SJSA1 (cell line): ENCODE data around the gene GBGT1. TPM values are rescaled to one million over a fixed set of nuclear protein-coding genes. Genes with fewer than 3 reads are reported as not detected.

Experiments
- DNase-seq, 2 experiments: peaks; one replicate each; pipeline ENCODE4 v3.0.0-alpha.2; 2015 to 2020; ENCODE audit warnings: low spot score in 2 of 2, low read depth in 1 of 2
- H3K27ac ChIP-seq: fragments of 250-450 bp; sonication (Bioruptor Pico); 2 replicates; pipeline ENCODE4 v1.5.1; 2020; ENCODE audit warnings: mild to moderate bottlenecking, moderate library complexity
- H3K27me3 ChIP-seq: fragments of 250-450 bp; sonication (Bioruptor Pico); replicated peaks from 2 replicates; pipeline ENCODE4 v1.5.1; 2020; ENCODE audit warnings: mild to moderate bottlenecking, moderate library complexity
- H3K36me3 ChIP-seq: fragments of 250-450 bp; sonication (Bioruptor Pico); 2 replicates; pipeline ENCODE4 v1.5.1; 2020; ENCODE audit warnings: mild to moderate bottlenecking
- H3K4me1 ChIP-seq: fragments of 250-450 bp; sonication (Bioruptor Pico); replicated peaks from 2 replicates; pipeline ENCODE4 v1.6.1; 2021; ENCODE audit warnings: mild to moderate bottlenecking
- H3K4me3 ChIP-seq: fragments of 250-450 bp; sonication (Bioruptor Pico); 2 replicates; pipeline ENCODE4 v1.5.1; 2020; ENCODE audit warnings: mild to moderate bottlenecking
- H3K9me3 ChIP-seq: fragments of 250-450 bp; sonication (Bioruptor Pico); replicated peaks from 2 replicates; pipeline ENCODE4 v1.5.1; 2020; ENCODE audit warnings: mild to moderate bottlenecking
- total RNA-seq: library from RNA; depleted of rRNA; stranded (reverse); fragments of >200 nt; shearing (Covaris generic); gene quantifications from 2 replicates; pipeline ENCODE4 v1.2.3, GENCODE V29; 2014

GBGT1 gene
- total RNA-seq, 1 experiment from 2014 or later: not detected

DNA sequence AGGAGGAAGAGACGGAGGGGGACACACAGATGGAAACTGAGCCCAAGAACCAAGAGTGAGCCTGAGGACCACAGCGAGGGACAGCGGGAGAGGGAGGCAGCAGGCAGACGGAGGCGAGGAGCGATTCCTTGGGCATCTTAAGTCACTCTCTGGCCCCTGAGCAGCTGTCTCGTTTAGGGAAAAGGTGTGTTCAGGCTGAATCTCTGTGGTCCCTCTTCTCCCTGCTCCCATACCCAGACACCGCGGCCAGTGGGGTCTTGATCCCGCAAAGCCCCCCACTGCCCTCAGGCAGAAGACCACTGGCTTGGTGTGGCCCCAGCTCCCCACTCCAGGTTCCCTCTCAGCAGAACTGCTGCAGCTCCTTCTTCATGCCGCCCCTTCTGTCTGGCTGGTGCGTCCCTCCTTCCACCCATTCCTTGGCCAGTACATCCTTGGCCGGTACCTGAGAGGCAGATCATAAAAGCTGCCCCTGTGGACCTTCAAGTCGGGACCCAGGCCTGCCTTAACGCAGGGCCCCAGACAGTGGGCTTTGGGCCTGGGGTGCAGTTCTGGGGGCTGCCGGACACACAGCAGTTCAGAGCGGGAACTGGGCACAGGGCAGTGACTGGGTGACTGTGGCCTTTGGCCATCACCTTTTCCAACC lies 36.9 kb downstream of the GBGT1 start:
- H3K27ac ChIP-seq: no peak overlapping the region
- peaks cover 10% of the 10 kb centered on the region for H3K4me1 ChIP-seq
- no peaks in the 10 kb centered on the region for H3K9me3 ChIP-seq
- H3K36me3 ChIP-seq: no peaks in the 10 kb centered on the region
- H3K4me3 ChIP-seq: no peak overlapping the region
- DNase-seq: no peak
- no peaks in the 10 kb centered on the region for H3K27me3 ChIP-seq

DNA sequence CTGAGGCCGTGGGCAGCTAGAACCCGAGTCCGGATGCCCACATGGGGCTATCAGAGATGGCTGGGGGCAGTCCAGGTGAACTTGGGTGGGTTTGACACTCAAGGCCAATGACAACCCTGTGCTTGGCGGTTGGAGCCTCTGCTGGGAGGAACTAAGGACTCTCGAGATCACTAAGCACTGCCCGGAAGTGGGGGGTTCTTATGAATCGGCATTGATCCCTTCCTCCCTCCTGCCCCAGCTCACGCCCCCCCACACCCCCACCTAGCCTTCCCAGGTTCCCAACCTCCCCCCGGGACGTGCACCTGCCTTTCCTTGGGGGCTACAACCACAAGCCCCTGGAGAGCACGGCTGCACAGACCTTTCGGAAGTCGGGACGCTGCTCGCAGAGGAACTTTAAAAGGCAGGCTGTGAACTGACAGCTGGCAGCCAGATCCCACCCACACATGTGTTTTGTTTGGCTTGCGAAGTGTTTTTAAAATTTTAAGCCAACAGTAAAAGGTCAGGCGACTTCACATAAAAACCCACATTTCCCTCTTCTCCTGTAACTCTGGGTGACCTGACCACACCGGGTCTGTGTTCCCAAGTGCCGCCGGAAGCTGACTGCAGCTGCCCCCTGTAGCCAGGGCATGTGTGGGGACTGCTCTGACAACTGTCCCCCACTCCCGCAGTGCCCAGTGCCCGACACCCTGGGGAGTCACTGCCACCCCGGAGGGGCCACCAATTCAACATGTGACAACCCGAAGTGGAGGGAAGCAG lies 37.6 kb downstream of the GBGT1 start:
- H3K36me3 ChIP-seq: no peaks in the 10 kb centered on the region
- no peaks in the 10 kb centered on the region for H3K27me3 ChIP-seq
- DNase-seq: no peak
- no peaks in the 10 kb centered on the region for H3K9me3 ChIP-seq
- H3K4me3 ChIP-seq: no peak overlapping the region
- H3K27ac ChIP-seq: no peak overlapping the region
- peaks cover 14% of the 10 kb centered on the region for H3K4me1 ChIP-seq

DNA sequence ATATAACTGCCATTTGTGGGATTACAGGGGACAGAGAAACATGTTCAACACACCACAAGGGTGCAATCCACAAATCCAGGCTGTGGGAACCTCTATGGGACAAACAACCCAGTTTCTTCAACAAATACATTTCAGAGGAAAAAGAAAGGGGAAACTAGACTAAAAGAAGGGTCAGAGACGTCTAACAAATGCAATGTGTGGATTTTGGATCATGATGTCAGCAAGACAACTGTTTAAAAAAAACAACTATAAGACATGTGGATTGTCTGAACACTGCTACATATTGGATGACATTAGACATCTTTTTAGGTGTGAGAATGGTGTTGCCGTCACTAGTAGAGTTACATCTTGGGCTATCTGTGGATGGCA lies 38.8 kb downstream of the GBGT1 start:
- Histone ChIP-seq H3K4me1 (peaks cover 19% of the 10 kb centered on the region), H3K27ac (no peak overlapping the region), H3K9me3 (no peaks in the 10 kb centered on the region), H3K4me3 (no peak overlapping the region), H3K36me3 (no peaks in the 10 kb centered on the region), H3K27me3 (no peaks in the 10 kb centered on the region)
- no peak for DNase-seq

DNA sequence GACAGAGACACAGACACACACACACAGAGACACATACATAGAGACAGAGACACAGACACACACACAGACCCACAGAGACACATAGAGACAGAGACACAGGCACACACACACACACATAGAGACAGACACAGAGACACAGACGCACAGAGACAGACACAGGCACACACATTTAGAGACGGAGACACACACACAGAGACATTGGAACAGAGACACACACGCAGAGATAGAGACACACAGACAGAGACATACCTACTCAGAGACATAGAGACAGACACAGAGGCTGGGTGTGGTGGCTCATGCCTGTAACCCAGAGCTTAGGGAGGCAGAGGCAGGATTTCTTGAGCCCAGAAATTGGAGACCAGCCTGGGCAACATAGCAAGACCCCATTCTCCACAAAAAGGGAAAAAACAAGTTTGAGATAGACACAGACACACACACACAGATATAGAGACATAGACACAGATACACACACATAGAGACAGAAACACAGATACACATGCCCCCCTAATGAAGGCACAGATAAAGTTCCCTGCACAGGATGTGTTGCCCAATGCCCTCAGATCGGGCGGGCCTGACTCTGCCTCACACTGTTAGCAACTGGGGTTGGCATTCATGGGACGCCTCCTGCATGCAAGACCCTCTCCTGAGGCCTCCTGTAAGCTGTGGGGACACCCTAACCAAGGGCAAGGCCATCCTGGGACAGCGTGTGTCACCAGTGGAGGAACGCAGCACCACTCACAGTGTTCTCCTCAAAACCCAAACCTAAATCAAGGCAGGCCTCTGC lies 39.4 kb downstream of the GBGT1 start:
- peaks cover 19% of the 10 kb centered on the region for H3K4me1 ChIP-seq
- no peak overlapping the region for H3K27ac ChIP-seq
- no peak overlapping the region for H3K4me3 ChIP-seq
- H3K9me3 ChIP-seq: no peaks in the 10 kb centered on the region
- H3K27me3 ChIP-seq: no peaks in the 10 kb centered on the region
- no peak for DNase-seq
- no peaks in the 10 kb centered on the region for H3K36me3 ChIP-seq

DNA sequence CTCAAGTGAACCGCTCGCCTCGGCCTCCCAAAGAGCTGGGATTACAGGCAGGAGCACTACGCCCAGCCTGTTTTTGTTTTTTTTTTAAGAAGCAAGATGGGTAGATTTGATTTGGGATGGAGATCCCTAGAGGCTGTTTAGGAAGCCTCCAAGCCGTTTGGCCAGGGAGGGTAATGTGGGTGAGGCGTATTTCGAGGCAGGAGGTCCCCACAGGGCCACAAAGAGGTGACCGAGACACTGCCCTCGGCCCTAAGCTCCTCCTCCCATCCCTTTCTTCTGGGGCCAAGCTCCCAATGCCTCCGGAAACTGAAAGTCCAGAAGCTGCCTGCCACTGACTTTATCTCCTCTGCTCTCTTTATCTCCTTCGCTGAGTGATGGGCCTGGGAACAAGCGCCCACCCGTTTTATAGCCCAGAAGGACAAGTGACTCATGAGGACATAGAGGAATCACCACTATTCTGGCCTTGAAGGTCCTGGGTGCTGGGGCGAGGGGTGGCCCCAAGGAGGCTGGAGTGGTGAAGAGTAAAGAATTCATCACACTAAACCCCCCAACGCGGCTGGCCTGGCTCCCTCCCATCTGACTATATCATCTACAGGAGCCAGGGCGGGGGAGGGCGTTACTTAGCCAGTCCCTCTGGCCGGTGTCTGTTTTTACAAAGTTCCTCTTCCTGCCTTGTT lies 40.6 kb downstream of the GBGT1 start:
- H3K4me1 ChIP-seq: peaks cover 19% of the 10 kb centered on the region
- H3K27me3 ChIP-seq: no peaks in the 10 kb centered on the region
- no peak overlapping the region for H3K4me3 ChIP-seq
- H3K9me3 ChIP-seq: no peaks in the 10 kb centered on the region
- H3K36me3 ChIP-seq: no peaks in the 10 kb centered on the region
- DNase-seq: no peak
- no peak overlapping the region for H3K27ac ChIP-seq

DNA sequence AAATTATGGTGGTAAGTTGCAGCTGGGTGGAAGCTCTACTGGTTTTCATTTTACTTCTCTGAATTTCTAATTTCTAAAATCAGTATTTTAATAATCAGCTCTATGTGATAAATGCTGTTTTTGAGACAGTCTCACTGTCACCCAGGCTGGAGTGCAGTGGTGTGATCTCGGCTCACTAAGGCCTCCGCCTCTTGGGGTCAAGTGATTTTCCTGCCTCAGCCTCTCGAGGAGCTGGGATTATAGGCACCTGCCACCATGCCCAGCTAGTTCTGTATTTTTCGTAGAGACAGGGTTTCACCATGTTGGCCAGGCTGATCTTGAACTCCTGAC lies 41.1 kb downstream of the GBGT1 start:
- H3K4me1 ChIP-seq: peaks cover 19% of the 10 kb centered on the region
- no peaks in the 10 kb centered on the region for H3K27me3 ChIP-seq
- H3K27ac ChIP-seq: no peak overlapping the region
- no peaks in the 10 kb centered on the region for H3K36me3 ChIP-seq
- no peaks in the 10 kb centered on the region for H3K9me3 ChIP-seq
- DNase-seq: no peak
- H3K4me3 ChIP-seq: no peak overlapping the region

DNA sequence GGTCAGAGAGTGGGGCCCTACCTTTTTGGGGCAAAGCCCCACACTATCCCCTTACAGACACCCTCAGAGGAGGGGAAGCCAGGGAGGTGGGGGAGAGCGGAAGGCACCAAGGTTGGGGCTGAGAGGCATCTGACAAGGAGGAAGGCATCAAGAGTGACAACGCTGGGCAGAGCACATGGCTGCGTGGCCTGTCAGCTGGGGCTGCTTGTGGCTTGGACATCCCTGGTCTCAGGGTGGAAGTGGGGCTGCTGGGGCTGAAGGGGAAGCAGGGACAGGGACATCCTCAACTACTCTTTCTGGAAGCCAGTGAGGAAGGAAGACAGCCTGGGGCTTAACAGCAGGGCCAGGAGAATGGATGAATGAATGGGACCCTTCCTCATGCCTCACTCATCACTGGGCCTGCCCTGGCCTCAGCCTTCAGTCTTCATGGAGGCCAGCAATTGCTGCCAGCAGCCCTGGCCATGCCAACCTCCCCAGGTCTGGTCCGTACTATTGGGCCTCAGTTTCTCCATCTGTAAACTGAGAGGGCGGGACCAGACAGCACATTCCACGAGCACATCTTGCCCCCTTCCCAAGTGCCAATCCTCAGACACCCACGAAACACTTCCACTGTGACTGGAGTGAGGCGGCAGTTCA lies 41.7 kb downstream of the GBGT1 start:
- no peak overlapping the region for H3K4me3 ChIP-seq
- H3K36me3 ChIP-seq: no peaks in the 10 kb centered on the region
- peaks cover 19% of the 10 kb centered on the region for H3K4me1 ChIP-seq
- DNase-seq: no peak
- no peak overlapping the region for H3K27ac ChIP-seq
- H3K27me3 ChIP-seq: no peaks in the 10 kb centered on the region
- H3K9me3 ChIP-seq: no peaks in the 10 kb centered on the region

DNA sequence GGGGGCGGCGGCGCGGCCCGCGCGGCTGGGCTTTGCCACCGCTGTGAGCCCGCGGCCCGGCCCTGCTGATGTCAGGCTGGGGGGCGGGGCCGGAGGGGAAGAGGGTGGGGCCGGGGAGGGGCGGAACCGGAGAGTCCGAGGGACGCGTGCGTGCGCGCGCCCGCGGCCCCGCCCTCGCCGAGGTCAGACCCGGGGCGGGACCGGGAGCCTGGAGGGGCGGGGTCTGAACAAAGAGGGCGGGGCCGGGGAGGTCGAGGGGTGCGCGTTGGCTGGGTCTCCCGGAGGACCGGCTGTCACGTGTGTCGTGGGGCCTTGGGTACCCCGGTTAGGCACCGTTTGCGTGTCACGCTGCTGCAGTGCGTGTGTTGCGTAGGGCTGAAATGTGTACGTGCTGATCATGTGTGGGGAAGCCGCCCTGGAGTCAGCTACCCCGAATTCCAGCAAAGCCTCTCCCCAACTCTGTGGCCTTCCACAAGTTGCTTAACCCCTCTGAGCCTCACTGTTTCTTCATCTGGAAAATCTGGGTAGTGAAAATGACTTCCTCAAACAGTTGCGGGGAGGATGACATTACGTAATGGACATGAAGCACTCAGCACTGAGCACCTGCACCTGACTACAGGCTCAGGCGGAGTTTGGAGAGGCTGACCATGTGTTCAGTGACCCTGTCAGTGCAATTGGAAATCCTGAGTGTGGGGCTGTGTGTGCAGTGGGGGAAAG lies 42.4 kb downstream of the GBGT1 start, which contains the start of gene RALGDS:
TSS of gene RALGDS (minus strand) at position 43 of the 717 bp plus-strand sequence. CDS start 86 bp downstream, outside the sequence.
- Histone ChIP-seq H3K36me3 (no peaks in the 10 kb centered on the region), H3K9me3 (no peaks in the 10 kb centered on the region), H3K4me1 (peaks cover 17% of the 10 kb centered on the region), H3K27me3 (no peaks in the 10 kb centered on the region), H3K27ac (no peak within 1 kb of the TSS), H3K4me3 (peak within 1 kb of the TSS; percentile 67)
- DNase-seq: peak in 1 of 2 experiments; percentile 84

DNA sequence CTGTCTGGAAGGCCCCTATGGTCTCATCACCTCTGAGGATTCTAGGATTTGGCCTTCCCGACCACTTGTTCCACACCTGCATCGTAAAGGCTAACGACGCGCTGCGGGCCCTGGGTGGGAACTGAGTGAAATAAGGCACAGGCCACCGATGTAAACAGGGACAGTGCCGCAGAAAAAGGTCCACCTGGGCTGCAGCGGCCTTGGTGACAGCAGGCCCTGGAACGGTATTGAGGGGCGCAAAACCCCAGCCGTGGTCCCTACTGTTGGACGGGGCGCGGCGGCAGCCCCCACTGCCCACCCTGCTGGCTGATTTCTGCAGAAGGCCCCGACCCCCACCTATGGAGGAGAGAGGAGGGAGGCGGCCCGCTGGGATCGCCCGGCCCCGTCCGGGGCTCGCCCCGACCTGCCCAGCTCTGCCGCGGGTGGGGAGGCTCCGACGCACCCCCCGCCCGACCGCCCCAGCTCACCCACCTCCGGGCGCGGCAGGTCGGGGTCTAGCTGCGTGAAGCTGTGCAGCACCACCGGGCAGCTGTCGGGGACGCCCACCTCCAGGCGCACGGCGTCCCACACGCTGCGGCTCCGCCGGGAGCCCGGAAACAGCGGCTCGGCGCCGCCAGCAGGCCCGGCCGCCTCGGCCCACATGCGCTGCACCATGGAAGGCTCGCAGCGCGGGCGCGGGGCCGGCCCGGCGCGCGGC lies 43.1 kb downstream of the GBGT1 start:
- Histone ChIP-seq H3K9me3 (no peaks in the 10 kb centered on the region), H3K36me3 (no peaks in the 10 kb centered on the region), H3K27me3 (no peaks in the 10 kb centered on the region), H3K4me3 (peak overlapping the region; percentile 67), H3K27ac (no peak overlapping the region), H3K4me1 (peaks cover 11% of the 10 kb centered on the region)
- DNase-seq: no peak

DNA sequence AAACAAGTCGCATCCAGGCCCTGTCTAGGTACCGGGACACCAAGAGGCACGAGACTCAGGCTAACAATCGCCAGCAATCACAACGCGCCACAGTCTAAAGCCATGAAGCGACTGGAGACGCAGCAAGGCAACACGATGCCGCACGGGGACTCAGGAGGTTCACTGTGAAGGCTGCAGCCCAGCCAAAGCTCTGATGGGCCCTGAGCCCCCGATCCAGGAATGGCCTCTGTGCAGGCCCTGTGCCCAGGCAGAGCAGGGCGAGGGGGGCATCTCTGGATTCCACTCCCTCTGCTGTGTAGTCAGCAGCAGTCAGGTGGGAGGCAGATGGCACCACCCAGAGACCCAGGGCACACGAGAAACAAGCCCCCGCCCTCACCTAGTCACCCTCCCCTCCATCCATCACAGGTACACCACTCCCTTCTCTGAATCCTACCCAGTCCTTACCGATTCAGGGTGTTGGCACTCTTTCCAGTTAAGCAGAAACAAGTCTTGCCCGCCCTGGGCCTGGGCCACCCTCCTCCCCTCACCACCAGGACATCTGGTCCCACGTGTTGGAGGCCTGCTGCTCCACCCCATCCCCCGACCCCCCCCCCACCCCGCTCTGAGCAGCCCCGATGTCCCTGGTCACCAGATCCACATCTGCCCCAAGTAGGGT lies 43.7 kb downstream of the GBGT1 start:
- H3K36me3 ChIP-seq: no peaks in the 10 kb centered on the region
- no peak overlapping the region for H3K27ac ChIP-seq
- no peaks in the 10 kb centered on the region for H3K27me3 ChIP-seq
- no peak for DNase-seq
- H3K9me3 ChIP-seq: no peaks in the 10 kb centered on the region
- H3K4me1 ChIP-seq: peaks cover 9% of the 10 kb centered on the region
- H3K4me3 ChIP-seq: peak overlapping the region; percentile 67; the same call in 1 of the 2 replicates

DNA sequence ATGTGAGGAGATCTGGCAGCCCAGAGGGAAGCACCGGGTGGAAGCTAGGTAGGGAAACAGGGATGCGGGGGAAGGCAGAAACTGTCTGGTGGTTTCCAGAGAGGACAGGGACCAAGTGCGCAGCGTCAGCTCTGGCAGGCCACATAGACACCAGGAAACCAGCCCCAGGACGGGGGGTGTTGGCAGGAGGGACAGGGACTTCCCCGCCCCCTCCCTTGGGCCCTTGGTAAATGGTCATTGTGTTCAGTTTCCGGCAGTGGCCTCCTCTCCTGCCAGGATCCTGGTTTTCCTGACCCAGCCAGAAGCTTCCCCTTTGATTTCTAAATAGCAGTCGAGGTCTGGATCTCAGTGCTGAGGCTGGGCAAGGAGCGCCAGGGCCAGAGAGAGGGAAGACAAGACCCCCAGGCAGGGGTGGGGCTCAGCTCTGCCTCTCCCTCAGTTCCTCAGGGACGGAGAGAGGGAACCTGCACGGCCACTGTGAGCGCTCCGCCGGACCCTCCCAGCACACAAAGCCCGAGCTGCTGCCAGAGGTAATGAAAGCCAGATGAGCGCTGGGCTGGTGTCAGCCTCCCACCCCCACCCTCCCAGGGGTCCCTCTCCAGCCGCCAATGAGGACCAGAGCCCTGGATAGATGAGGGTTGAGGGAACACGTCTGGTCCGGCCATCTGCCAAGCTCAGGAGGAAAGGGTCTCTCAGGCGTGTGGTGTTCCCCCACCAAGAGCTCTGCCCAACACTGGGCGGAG lies 44.4 kb downstream of the GBGT1 start:
- Histone ChIP-seq H3K4me3 (no peak overlapping the region), H3K36me3 (no peaks in the 10 kb centered on the region), H3K4me1 (peaks cover 9% of the 10 kb centered on the region), H3K27me3 (no peaks in the 10 kb centered on the region), H3K27ac (no peak overlapping the region), H3K9me3 (no peaks in the 10 kb centered on the region)
- DNase-seq: no peak
